HepG2 (cell line): ENCODE results near the gene TRAPPC12. TPM values are rescaled to one million over a fixed set of nuclear protein-coding genes. Genes with fewer than 3 reads are reported as not detected.

Experiments used
- ATAC-seq: fragments of 200-7000 bp; cut with Tn5 transposase; 3 replicates; pipeline ENCODE4 v1.9.1; 2020; ENCODE audit warnings: mild to moderate bottlenecking, moderate library complexity
- BruUV-seq: library from RNA; stranded (reverse); fragments of 400-500 nt; replicated peaks from 2 replicates; lab custom pipeline; 2021; lab: Mats Ljungman, UMichigan
- CTCF ChIA-PET: fragments of 300-600 bp; formaldehyde crosslinking; extraction: SDS; loops from one replicate; lab custom pipeline; 2021; ENCODE audit warnings: low total read pairs, inconsistent platforms, low intra/inter-chr PET ratio; lab: Yijun Ruan, JAX
- POLR2A ChIA-PET: fragments of 350-600 bp; sonication (Branson Sonifier 250); formaldehyde crosslinking; loops from one replicate; lab custom pipeline; 2020; ENCODE audit warnings: antibody characterized with exemption, inconsistent platforms; lab: Yijun Ruan, JAX
- DNase-seq: peaks from one replicate; pipeline ENCODE4 v3.0.0-alpha.2; 2015; ENCODE audit warnings: low spot score
- FAIRE-seq: peaks from 3 replicates; lab custom pipeline; 2011; peaks lifted over from hg19 to GRCh38; lab: Jason Lieb, UNC
- H2AFZ ChIP-seq: one replicate; pipeline ENCODE4 v1.6.1; 2011; ENCODE audit warnings: low read length, inconsistent platforms
- H3K27ac ChIP-seq: fragments of 300-600 bp; 3 replicates; pipeline ENCODE4 v1.8.0; 2011; ENCODE audit warnings: mixed run types, mild to moderate bottlenecking, mixed read lengths, low read length, inconsistent platforms; ENCODE audit not compliant: insufficient read depth; ENCODE audit errors: extremely low read length
- H3K27me3 ChIP-seq, 2 experiments: fragments of 200-600 bp in 1 of 2; 2 replicates in 1 of 2; 3 replicates in 1 of 2; pipeline versions ENCODE4 v1.6.0 to v1.8.0; 2011; ENCODE audit warnings: low read length in 2 of 2, mild to moderate bottlenecking in 2 of 2, moderate library complexity in 2 of 2, inconsistent platforms in 1 of 2; ENCODE audit not compliant: insufficient read depth in 2 of 2, control insufficient read depth in 1 of 2
- H3K36me3 ChIP-seq, 2 experiments: fragments of 200-600 bp in 1 of 2; replicated peaks in 1 of 2; 2 replicates in 1 of 2; 3 replicates in 1 of 2; pipeline versions ENCODE4 v1.5.1 to v1.8.0; 2011; ENCODE audit warnings: low read length in 2 of 2, inconsistent platforms in 1 of 2; ENCODE audit not compliant: insufficient read depth in 2 of 2, control insufficient read depth in 1 of 2
- H3K4me1 ChIP-seq: 2 replicates; pipeline ENCODE4 v1.5.1; 2012; ENCODE audit warnings: low read length, inconsistent platforms; ENCODE audit not compliant: insufficient read depth
- H3K4me2 ChIP-seq: 2 replicates; pipeline ENCODE4 v1.6.0; 2011; ENCODE audit warnings: low read depth, low read length, inconsistent platforms
- H3K4me3 ChIP-seq, 3 experiments: fragments of 200-600 bp in 1 of 3; sonication (generic), shearing (Covaris generic) in 1 of 3; replicated peaks in 1 of 3; 2 replicates each; pipeline ENCODE4 v1.5.1; 2011 to 2016; ENCODE audit warnings: low read length in 3 of 3, inconsistent platforms in 2 of 3, low read depth in 2 of 3, mild to moderate bottlenecking in 2 of 3, control low read depth in 1 of 3, mixed read lengths in 1 of 3; ENCODE audit not compliant: insufficient read depth in 1 of 3
- H3K79me2 ChIP-seq: one replicate; pipeline ENCODE4 v1.6.1; 2011; ENCODE audit warnings: low read length, inconsistent platforms; ENCODE audit not compliant: insufficient read depth
- H3K9ac ChIP-seq: 2 replicates; pipeline ENCODE4 v1.6.0; 2011; ENCODE audit warnings: mild to moderate bottlenecking, low read depth, low read length, inconsistent platforms; ENCODE audit not compliant: insufficient read depth
- H3K9me3 ChIP-seq: 2 replicates; pipeline ENCODE4 v1.5.1; 2012; ENCODE audit warnings: mild to moderate bottlenecking, low read length
- H4K20me1 ChIP-seq: 2 replicates; pipeline ENCODE4 v1.6.0; 2011; ENCODE audit warnings: inconsistent platforms, mild to moderate bottlenecking, low read length, moderate library complexity; ENCODE audit not compliant: insufficient read depth
- AGO2 ChIP-seq: fragments of 200-400 bp; formaldehyde crosslinking; optimal IDR thresholded peaks from 2 replicates; pipeline ENCODE3; 2017; ENCODE audit warnings: mild to moderate bottlenecking, low read depth, low read length, moderate library complexity
- GLI4 ChIP-seq: sonication (generic); formaldehyde crosslinking; IDR thresholded peaks from 2 replicates; pipeline ENCODE4 v1.5.1; 2020; ENCODE audit warnings: missing genetic modification reagents, mild to moderate bottlenecking, moderate library complexity, borderline replicate concordance
- PCBP2 ChIP-seq: fragments of 200-400 bp; formaldehyde crosslinking; optimal IDR thresholded peaks from 2 replicates; pipeline ENCODE3; 2018; ENCODE audit warnings: low read length, low read depth; ENCODE audit not compliant: poor library complexity, severe bottlenecking
- SMAD9 ChIP-seq: sonication (generic); formaldehyde crosslinking; IDR thresholded peaks from 2 replicates; pipeline ENCODE4 v1.5.1; 2020; ENCODE audit warnings: mild to moderate bottlenecking, missing genetic modification reagents
- ZNF646 ChIP-seq: sonication (generic); formaldehyde crosslinking; IDR thresholded peaks from 2 replicates; pipeline ENCODE4 v1.9.0; 2021; ENCODE audit warnings: mild to moderate bottlenecking, missing genetic modification reagents
- ZNF652 ChIP-seq: IDR thresholded peaks from 2 replicates; pipeline ENCODE4 v1.6.1; 2016; ENCODE audit warnings: low read depth, borderline replicate concordance
- WGBS: methylation state at CpG from one replicate; pipeline ENCODE4 v1.1.6; 2017; ENCODE audit warnings: low lambda C conversion rate; 5-methylcytosine and 5-hydroxymethylcytosine counted together
- in situ Hi-C: cut with HindIII; loops from 2 replicates; pipeline ENCODE4 v1.10.0; 2017; ENCODE audit warnings: low pct_unique_long_range_greater_than_20kb; ENCODE audit not compliant: extremely low pct_ligation_motif_present
- intact Hi-C: fragments of 100-400 bp; cut with micrococcal nuclease; formaldehyde crosslinking; loops from one replicate; pipeline ENCODE4 v1.10.0; 2022; ENCODE audit not compliant: unreplicated experiment
- polyA plus RNA-seq, 8 experiments: library from polyadenylated mRNA; depleted of rRNA in 3 of 8; stranded (reverse) in 7 of 8; unstranded in 1 of 8; fragments of >200 nt; fragmentation: Illumina TruSeq in 4 of 8; extraction: Trizol in 4 of 8; gene quantifications; 2 replicates each; pipeline versions ENCODE4 v1.2.1 to v1.2.3, GENCODE V29; 2011 to 2016; ENCODE audit warnings: low read depth in 4 of 8, missing spikeins in 1 of 8, mixed read lengths in 1 of 8; ENCODE audit not compliant: insufficient read depth in 1 of 8
- total RNA-seq, 5 experiments: library from RNA; depleted of rRNA; stranded (reverse); fragments of >200 nt; fragmentation: Illumina TruSeq; extraction: Trizol; gene quantifications; 2 replicates each; pipeline ENCODE4 v1.2.3, GENCODE V29; 2016; ENCODE audit warnings: low read depth in 1 of 5
- TF ChIP-seq, protein P1 (sequence below): sonication (generic); formaldehyde crosslinking; IDR thresholded peaks from 2 replicates; pipeline ENCODE4 v1.5.0; 2020; ENCODE audit warnings: mild to moderate bottlenecking, missing genetic modification reagents

The TRAPPC12 gene
- total and polyA plus RNA-seq, 2 of the 13 experiments (the other 11 are each of a cell fraction or from before 2014, with no cell fraction given), result 46.4 to 97.7 TPM

DNA sequence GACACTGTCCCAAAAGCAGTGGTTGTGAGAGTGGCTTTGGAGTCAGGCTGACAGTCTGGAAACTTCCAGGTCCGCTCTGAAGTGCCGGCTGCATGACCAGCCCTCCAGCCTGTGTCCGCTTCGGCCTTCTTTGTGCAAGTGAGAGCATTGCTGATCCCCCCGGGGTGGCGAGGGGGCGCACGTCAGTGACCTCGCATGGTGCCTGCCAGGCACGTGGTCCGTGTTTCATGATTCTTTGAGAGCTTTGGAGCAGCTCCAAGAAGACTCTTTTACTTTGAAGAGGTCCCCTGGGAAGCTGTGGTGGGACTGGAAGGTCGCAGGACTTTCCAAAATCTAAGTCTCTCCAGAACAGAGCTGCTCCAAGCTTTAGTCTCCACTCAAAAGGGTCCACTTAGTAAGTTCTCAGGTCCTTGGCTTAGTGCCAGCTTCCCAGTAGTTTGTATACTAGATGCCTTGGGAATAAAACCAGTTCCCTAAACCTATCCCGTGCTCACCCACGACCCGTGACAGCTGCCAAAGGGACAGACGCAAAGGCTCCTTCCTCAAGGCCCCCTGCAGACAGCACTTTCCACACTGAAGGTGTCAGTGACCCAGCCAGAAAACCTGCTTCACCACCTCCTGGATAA, 71.0 kb downstream of the TRAPPC12 start:
- Histone ChIP-seq H3K79me2 (no peaks in the 10 kb centered on the region), H3K9ac (no peak overlapping the region), H3K27ac (no peak overlapping the region), H4K20me1 (no peaks in the 10 kb centered on the region), H3K4me3 (no peak overlapping the region), H3K27me3 (no peaks in the 10 kb centered on the region), H3K4me2 (no peak overlapping the region), H3K36me3 (peaks cover 22 to 51% of the 10 kb centered on the region in 2 experiments), H2AFZ (no peak overlapping the region), H3K4me1 (peaks cover 18% of the 10 kb centered on the region), H3K9me3 (no peaks in the 10 kb centered on the region)
- ATAC-seq, result no peak
- intact Hi-C loops (no loop called here), in situ Hi-C loops (no loop called here)
- no peak for FAIRE-seq
- no TSS peak for BruUV-seq
- TF ChIP-seq SMAD9 (CRISPR knock-in tag) (no peak), PCBP2 (no peak), ZNF652 (CRISPR knock-in tag) (no peak), AGO2 (peak; percentile 31), ZNF646 (CRISPR knock-in tag) (no peak), GLI4 (CRISPR knock-in tag) (no peak)
- TF ChIP-seq, protein P1, sequence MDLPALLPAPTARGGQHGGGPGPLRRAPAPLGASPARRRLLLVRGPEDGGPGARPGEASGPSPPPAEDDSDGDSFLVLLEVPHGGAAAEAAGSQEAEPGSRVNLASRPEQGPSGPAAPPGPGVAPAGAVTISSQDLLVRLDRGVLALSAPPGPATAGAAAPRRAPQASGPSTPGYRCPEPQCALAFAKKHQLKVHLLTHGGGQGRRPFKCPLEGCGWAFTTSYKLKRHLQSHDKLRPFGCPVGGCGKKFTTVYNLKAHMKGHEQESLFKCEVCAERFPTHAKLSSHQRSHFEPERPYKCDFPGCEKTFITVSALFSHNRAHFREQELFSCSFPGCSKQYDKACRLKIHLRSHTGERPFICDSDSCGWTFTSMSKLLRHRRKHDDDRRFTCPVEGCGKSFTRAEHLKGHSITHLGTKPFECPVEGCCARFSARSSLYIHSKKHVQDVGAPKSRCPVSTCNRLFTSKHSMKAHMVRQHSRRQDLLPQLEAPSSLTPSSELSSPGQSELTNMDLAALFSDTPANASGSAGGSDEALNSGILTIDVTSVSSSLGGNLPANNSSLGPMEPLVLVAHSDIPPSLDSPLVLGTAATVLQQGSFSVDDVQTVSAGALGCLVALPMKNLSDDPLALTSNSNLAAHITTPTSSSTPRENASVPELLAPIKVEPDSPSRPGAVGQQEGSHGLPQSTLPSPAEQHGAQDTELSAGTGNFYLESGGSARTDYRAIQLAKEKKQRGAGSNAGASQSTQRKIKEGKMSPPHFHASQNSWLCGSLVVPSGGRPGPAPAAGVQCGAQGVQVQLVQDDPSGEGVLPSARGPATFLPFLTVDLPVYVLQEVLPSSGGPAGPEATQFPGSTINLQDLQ (CRISPR knock-in tag), result no peak
- ChIA-PET POLR2A (interaction anchor here (1.1 kb wide), 1 partner anchor 15 kb away, joined by 3 read pairs; no protein-coding TSS in a partner anchor), CTCF (no interaction called here)
- WGBS, result 96% methylated on average over 16 of the region's 16 CpGs
- DNase-seq, result no peak
